WTC11 (cell line): ENCODE data around the gene ZNF853. TPM values are rescaled to one million over a fixed set of nuclear protein-coding genes. Genes with fewer than 3 reads are reported as not detected.

Experiments used
- ATAC-seq: fragments of 200-7000 bp; cut with Tn5 transposase; 2 replicates; pipeline ENCODE4 v1.10.0; 2021; ENCODE audit warnings: mild to moderate bottlenecking, moderate library complexity
- CTCF ChIA-PET: fragments of 300-600 bp; sonication (Branson Sonifier 250); formaldehyde crosslinking; loops from one replicate; lab custom pipeline; 2021; ENCODE audit warnings: antibody characterized with exemption; lab: Charles Lee
- POLR2A ChIA-PET: fragments of 350-600 bp; sonication (Branson Sonifier 250); formaldehyde crosslinking; loops from one replicate; lab custom pipeline; 2021; ENCODE audit warnings: antibody characterized with exemption; lab: Charles Lee
- DNase-seq: peaks from one replicate; pipeline ENCODE4 v3.0.0; 2021; ENCODE audit warnings: low spot score
- H3K27ac Mint-ChIP-seq: 2 replicates; pipeline ENCODE4 v1.8.0; 2021; ENCODE audit warnings: mixed read lengths
- H3K27me3 Mint-ChIP-seq: 2 replicates; pipeline ENCODE4 v1.8.0; 2021; ENCODE audit warnings: low read depth, mild to moderate bottlenecking, moderate library complexity, mixed read lengths
- H3K36me3 Mint-ChIP-seq: 2 replicates; pipeline ENCODE4 v1.8.0; 2021; ENCODE audit warnings: mixed read lengths
- H3K4me1 Mint-ChIP-seq: 2 replicates; pipeline ENCODE4 v1.8.0; 2022; ENCODE audit warnings: mixed read lengths
- H3K4me3 Mint-ChIP-seq: 2 replicates; pipeline ENCODE4 v1.8.0; 2021; ENCODE audit warnings: mild to moderate bottlenecking, moderate library complexity, mixed read lengths
- H3K9me3 Mint-ChIP-seq: 2 replicates; pipeline ENCODE4 v1.8.0; 2021; ENCODE audit warnings: mixed read lengths
- ATF3 ChIP-seq: sonication (generic); formaldehyde crosslinking; conservative IDR thresholded peaks from 2 replicates; pipeline ENCODE4 v1.8.1; 2022; ENCODE audit warnings: mild to moderate bottlenecking, missing genetic modification reagents
- E2F5 ChIP-seq: sonication (generic); formaldehyde crosslinking; IDR thresholded peaks from 2 replicates; pipeline ENCODE4 v1.8.1; 2022; ENCODE audit warnings: mild to moderate bottlenecking, moderate library complexity, missing genetic modification reagents
- EMX1 ChIP-seq: fragments of 250-450 bp; sonication (Bioruptor Pico); IDR thresholded peaks from 2 replicates; pipeline ENCODE4 v1.8.0; 2021; ENCODE audit warnings: mild to moderate bottlenecking
- ETV6 ChIP-seq: sonication (generic); formaldehyde crosslinking; IDR thresholded peaks from 2 replicates; pipeline ENCODE4 v1.8.1; 2022; ENCODE audit warnings: mild to moderate bottlenecking, missing genetic modification reagents
- FOXK1 ChIP-seq: sonication (generic); formaldehyde crosslinking; IDR thresholded peaks from 2 replicates; pipeline ENCODE4 v1.8.0; 2022; ENCODE audit warnings: mild to moderate bottlenecking, moderate library complexity, missing genetic modification reagents
- FOXP1 ChIP-seq: sonication (generic); formaldehyde crosslinking; IDR thresholded peaks from 2 replicates; pipeline ENCODE4 v1.8.0; 2022; ENCODE audit warnings: missing genetic modification reagents, mild to moderate bottlenecking, moderate library complexity, borderline replicate concordance
- GABPB1 ChIP-seq: sonication (generic); formaldehyde crosslinking; IDR thresholded peaks from 2 replicates; pipeline ENCODE4 v1.8.1; 2023; ENCODE audit warnings: mild to moderate bottlenecking, missing genetic modification reagents
- GTF2I ChIP-seq: fragments of 250-450 bp; sonication (Bioruptor Pico); conservative IDR thresholded peaks from 2 replicates; pipeline ENCODE4 v1.4.0; 2021; ENCODE audit warnings: mild to moderate bottlenecking
- JAZF1 ChIP-seq: fragments of 250-450 bp; sonication (Bioruptor Pico); IDR thresholded peaks from 2 replicates; pipeline ENCODE4 v1.9.0; 2021; ENCODE audit warnings: moderate library complexity, mild to moderate bottlenecking, inconsistent platforms
- KAT7 ChIP-seq: sonication (generic); formaldehyde crosslinking; IDR thresholded peaks from 2 replicates; pipeline ENCODE4 v1.8.1; 2023; ENCODE audit warnings: missing genetic modification reagents, mild to moderate bottlenecking, borderline replicate concordance
- NFATC4 ChIP-seq: fragments of 250-450 bp; sonication (Bioruptor Pico); IDR thresholded peaks from 2 replicates; pipeline ENCODE4 v1.9.0; 2021; ENCODE audit warnings: mild to moderate bottlenecking
- NFE2L1 ChIP-seq: sonication (generic); formaldehyde crosslinking; IDR thresholded peaks from 2 replicates; pipeline ENCODE4 v1.8.1; 2023; ENCODE audit warnings: missing genetic modification reagents
- ZBTB21 ChIP-seq: sonication (generic); formaldehyde crosslinking; IDR thresholded peaks from 2 replicates; pipeline ENCODE4 v1.8.1; 2023; ENCODE audit warnings: mild to moderate bottlenecking, missing genetic modification reagents, borderline replicate concordance
- ZNF138 ChIP-seq: sonication (generic); formaldehyde crosslinking; conservative IDR thresholded peaks from 2 replicates; pipeline ENCODE4 v1.8.1; 2022; ENCODE audit warnings: mild to moderate bottlenecking, moderate library complexity, missing genetic modification reagents
- ZNF317 ChIP-seq: sonication (generic); formaldehyde crosslinking; IDR thresholded peaks from 2 replicates; pipeline ENCODE4 v1.8.1; 2023; ENCODE audit warnings: low read depth, mild to moderate bottlenecking, moderate library complexity, missing genetic modification reagents, borderline replicate concordance
- ZNF532 ChIP-seq: fragments of 250-450 bp; sonication (Bioruptor Pico); IDR thresholded peaks from 2 replicates; pipeline ENCODE4 v1.9.0; 2021; ENCODE audit warnings: mild to moderate bottlenecking, borderline replicate concordance
- total RNA-seq: library from RNA; stranded (reverse); gene quantifications from 3 replicates; pipeline ENCODE4 v1.2.3, GENCODE V29; 2021
- TF ChIP-seq, protein P1 (sequence below): fragments of 250-450 bp; sonication (Bioruptor Pico); IDR thresholded peaks from 2 replicates; pipeline ENCODE4 v1.9.0; 2021; ENCODE audit warnings: moderate library complexity, mild to moderate bottlenecking, inconsistent platforms, borderline replicate concordance
- TF ChIP-seq, protein P2 (sequence below): fragments of 250-450 bp; sonication (Bioruptor Pico); conservative IDR thresholded peaks from 2 replicates; pipeline ENCODE4 v1.9.0; 2021; ENCODE audit warnings: mild to moderate bottlenecking

The ZNF853 gene
- total RNA-seq, 1 experiment from 2014 or later = 7.7 TPM

- ChIA-PET POLR2A (no interaction called here), CTCF (no interaction called here)
- H3K9me3 Mint-ChIP-seq = no peaks in the 10 kb centered on the region
- DNase-seq = no peak
- H3K27ac Mint-ChIP-seq = no peak overlapping the region
- no peaks in the 10 kb centered on the region for H3K4me1 Mint-ChIP-seq
- no peaks in the 10 kb centered on the region for H3K27me3 Mint-ChIP-seq
- TF ChIP-seq EMX1 (CRISPR knock-in tag) (no peak), ZNF138 (CRISPR knock-in tag) (no peak), ATF3 (CRISPR knock-in tag) (no peak)
- TF ChIP-seq, protein P1, sequence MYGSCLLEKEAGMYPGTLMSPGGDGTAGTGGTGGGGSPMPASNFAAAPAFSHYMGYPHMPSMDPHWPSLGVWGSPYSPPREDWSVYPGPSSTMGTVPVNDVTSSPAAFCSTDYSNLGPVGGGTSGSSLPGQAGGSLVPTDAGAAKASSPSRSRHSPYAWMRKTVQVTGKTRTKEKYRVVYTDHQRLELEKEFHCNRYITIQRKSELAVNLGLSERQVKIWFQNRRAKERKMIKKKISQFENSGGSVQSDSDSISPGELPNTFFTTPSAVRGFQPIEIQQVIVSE (CRISPR knock-in tag) = no peak
- no peak for ATAC-seq
- H3K4me3 Mint-ChIP-seq = no peak overlapping the region
- H3K36me3 Mint-ChIP-seq = peaks cover 14% of the 10 kb centered on the region
Observed at GRCh38 chr7:6604458-6604857, 11.0 kb upstream of the ZNF853 start.

- CTCF ChIA-PET = no interaction called here
- no peak for DNase-seq
Observed at GRCh38 chr7:6606866-6607583, 8.4 kb upstream of the ZNF853 start.

GRCh38 chr7:6607651-6608051 is 7.8 kb upstream of the ZNF853 start:
- H3K27ac Mint-ChIP-seq = no peak overlapping the region
- TF ChIP-seq NFE2L1 (CRISPR knock-in tag) (no peak), ZNF317 (CRISPR knock-in tag) (no peak), NFATC4 (CRISPR knock-in tag) (no peak), FOXP1 (CRISPR knock-in tag) (no peak), JAZF1 (CRISPR knock-in tag) (no peak), E2F5 (CRISPR knock-in tag) (no peak), GABPB1 (CRISPR knock-in tag) (no peak), ETV6 (CRISPR knock-in tag) (no peak), KAT7 (no peak), ZNF532 (CRISPR knock-in tag) (no peak)
- TF ChIP-seq, protein P2, sequence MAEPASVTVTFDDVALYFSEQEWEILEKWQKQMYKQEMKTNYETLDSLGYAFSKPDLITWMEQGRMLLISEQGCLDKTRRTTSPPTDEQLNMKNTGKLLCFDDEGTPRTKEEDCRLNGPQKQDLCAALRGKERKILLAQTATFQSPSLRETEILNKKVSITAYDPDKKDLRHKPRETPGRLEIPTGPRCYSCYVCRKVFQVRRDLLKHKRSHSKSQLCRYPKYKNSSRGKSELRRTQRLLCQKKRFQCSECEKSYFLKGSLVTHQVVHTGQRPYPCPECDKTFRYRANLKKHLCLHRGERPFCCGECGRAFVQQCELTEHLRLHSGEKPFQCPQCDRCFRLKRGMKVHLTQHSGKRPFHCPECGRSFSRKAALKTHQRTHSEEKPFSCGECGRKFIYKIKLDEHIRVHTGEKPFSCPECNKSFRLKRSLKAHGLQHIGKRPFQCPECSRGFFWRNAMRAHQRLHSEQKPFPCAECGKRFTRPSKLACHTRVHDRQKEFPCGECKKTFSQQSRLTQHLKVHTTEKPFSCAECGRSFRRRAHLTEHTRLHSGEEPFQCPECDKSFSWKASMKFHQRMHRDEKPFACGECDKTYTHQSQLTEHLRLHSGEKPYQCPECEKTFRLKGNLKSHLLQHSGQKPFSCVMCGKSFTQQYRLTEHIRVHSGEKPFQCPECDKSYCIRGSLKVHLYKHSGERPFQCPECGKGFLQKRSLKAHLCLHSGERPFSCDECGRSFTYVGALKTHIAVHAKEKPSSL = no peak
- ChIA-PET POLR2A (no interaction called here), CTCF (no interaction called here)
- H3K4me3 Mint-ChIP-seq = no peak overlapping the region
- no peaks in the 10 kb centered on the region for H3K27me3 Mint-ChIP-seq
- ATAC-seq (0 out of 2 replicates have a peak, but pooled peaks have one; percentile 17), DNase-seq (no peak)
- H3K4me1 Mint-ChIP-seq = no peaks in the 10 kb centered on the region
- peaks cover 7% of the 10 kb centered on the region for H3K36me3 Mint-ChIP-seq
- no peaks in the 10 kb centered on the region for H3K9me3 Mint-ChIP-seq

More at GRCh38 chr7:6606866-6607583, 8.4 kb upstream of the ZNF853 start:
- POLR2A ChIA-PET = interaction anchor here (0.6 kb wide), 1 partner anchor 90 kb away, joined by 3 read pairs; no protein-coding TSS in a partner anchor
- Mint-ChIP-seq H3K4me3 (no peak overlapping the region), H3K27me3 (no peaks in the 10 kb centered on the region), H3K4me1 (no peaks in the 10 kb centered on the region), H3K36me3 (peaks cover 12% of the 10 kb centered on the region), H3K9me3 (no peaks in the 10 kb centered on the region), H3K27ac (no peak overlapping the region)
- TF ChIP-seq FOXP1 (CRISPR knock-in tag) (no peak), ZBTB21 (no peak), JAZF1 (CRISPR knock-in tag) (no peak), GTF2I (CRISPR knock-in tag) (no peak), ZNF317 (CRISPR knock-in tag) (no peak), FOXK1 (CRISPR knock-in tag) (no peak)
- ATAC-seq = no peak
